ENCODE data around the gene SPEF2. TPM values are rescaled to one million over a fixed set of nuclear protein-coding genes. Genes with fewer than 3 reads are reported as not detected.
A peak's percentile ranks its signal among the peaks of the same experiment; 100 is the strongest.
"Not testable (repeated sequence)": the region's sequence is repeated elsewhere in the genome, so short reads cannot be mapped to it uniquely, and the experiment has no call there.

Gene SPEF2
- total RNA-seq, 1 donor from 2014 or later: 7.9 TPM

- peaks cover 46% of the 10 kb centered on the region for H3K4me1 Mint-ChIP-seq (ENCODE audit: unreplicated experiment)
- H3K27me3 Mint-ChIP-seq (ENCODE audit: unreplicated experiment): no peaks in the 10 kb centered on the region
- no peak for TF ChIP-seq CTCF (IDR thresholded peaks at IDR 0.05)
- H3K36me3 Mint-ChIP-seq (ENCODE audit: unreplicated experiment): no peaks in the 10 kb centered on the region
- H3K4me3 Mint-ChIP-seq (ENCODE audit: unreplicated experiment): no peak overlapping the region
- DNase-seq (ENCODE audit: extremely low spot score, unreplicated experiment): no peak
- no peaks in the 10 kb centered on the region for H3K9me3 Mint-ChIP-seq (ENCODE audit: unreplicated experiment)
- H3K27ac Mint-ChIP-seq (ENCODE audit: unreplicated experiment): no peak overlapping the region
Measured at GRCh38 chr5:35852773-35853172, 235.1 kb downstream of the SPEF2 start.

GRCh38 chr5:35853631-35854030 lies 236.0 kb downstream of the SPEF2 start:
- H3K36me3 Mint-ChIP-seq (ENCODE audit: unreplicated experiment): no peaks in the 10 kb centered on the region
- H3K27me3 Mint-ChIP-seq (ENCODE audit: unreplicated experiment): no peaks in the 10 kb centered on the region
- H3K4me3 Mint-ChIP-seq (ENCODE audit: unreplicated experiment): no peak overlapping the region
- no peak for DNase-seq (ENCODE audit: extremely low spot score, unreplicated experiment)
- no peak for TF ChIP-seq CTCF (IDR thresholded peaks at IDR 0.05)
- no peaks in the 10 kb centered on the region for H3K9me3 Mint-ChIP-seq (ENCODE audit: unreplicated experiment)
- peaks cover 47% of the 10 kb centered on the region for H3K4me1 Mint-ChIP-seq (ENCODE audit: unreplicated experiment)
- no peak overlapping the region for H3K27ac Mint-ChIP-seq (ENCODE audit: unreplicated experiment)

- H3K27me3 Mint-ChIP-seq (ENCODE audit: unreplicated experiment): no peaks in the 10 kb centered on the region
- no peaks in the 10 kb centered on the region for H3K9me3 Mint-ChIP-seq (ENCODE audit: unreplicated experiment)
- no peak overlapping the region for H3K4me3 Mint-ChIP-seq (ENCODE audit: unreplicated experiment)
- no peak for TF ChIP-seq CTCF (IDR thresholded peaks at IDR 0.05)
- H3K27ac Mint-ChIP-seq (ENCODE audit: unreplicated experiment): no peak overlapping the region
- peaks cover 52% of the 10 kb centered on the region for H3K4me1 Mint-ChIP-seq (ENCODE audit: unreplicated experiment)
- no peak for DNase-seq (ENCODE audit: extremely low spot score, unreplicated experiment)
- no peaks in the 10 kb centered on the region for H3K36me3 Mint-ChIP-seq (ENCODE audit: unreplicated experiment)
Measured at GRCh38 chr5:35854248-35854647, 236.6 kb downstream of the SPEF2 start.

GRCh38 chr5:35855187-35855586 lies 237.5 kb downstream of the SPEF2 start:
- Mint-ChIP-seq H3K4me3 (ENCODE audit: unreplicated experiment) (no peak overlapping the region), H3K27me3 (ENCODE audit: unreplicated experiment) (no peaks in the 10 kb centered on the region), H3K27ac (ENCODE audit: unreplicated experiment) (no peak overlapping the region), H3K9me3 (ENCODE audit: unreplicated experiment) (no peaks in the 10 kb centered on the region), H3K36me3 (ENCODE audit: unreplicated experiment) (no peaks in the 10 kb centered on the region), H3K4me1 (ENCODE audit: unreplicated experiment) (peaks cover 60% of the 10 kb centered on the region)
- TF ChIP-seq CTCF (IDR thresholded peaks at IDR 0.05): no peak
- DNase-seq (ENCODE audit: extremely low spot score, unreplicated experiment): no peak

GRCh38 chr5:35856186-35856764 lies 238.6 kb downstream of the SPEF2 start:
- H3K9me3 Mint-ChIP-seq (ENCODE audit: unreplicated experiment); H3K4me3 Mint-ChIP-seq (ENCODE audit: unreplicated experiment); H3K27me3 Mint-ChIP-seq (ENCODE audit: unreplicated experiment); H3K36me3 Mint-ChIP-seq (ENCODE audit: unreplicated experiment); DNase-seq (ENCODE audit: extremely low spot score, unreplicated experiment): not testable (repeated sequence)
- H3K27ac Mint-ChIP-seq (ENCODE audit: unreplicated experiment): peak overlapping the region; percentile 14
- H3K4me1 Mint-ChIP-seq (ENCODE audit: unreplicated experiment): peaks cover 57% of the 10 kb centered on the region
